GM04504 (cell line): ENCODE data around the gene PBRM1.

ENCODE experiments used
- DNase-seq: peaks from one replicate; pipeline ENCODE4 v3.0.0-alpha.2; 2012; ENCODE audit warnings: low read depth

The PBRM1 gene

GRCh38 chr3:52670621-52671521 is 14.8 kb downstream of the PBRM1 start:
- DNase-seq = peak; percentile 98

- DNase-seq = no peak
Observed at GRCh38 chr3:52663098-52663497, 22.6 kb downstream of the PBRM1 start.

- DNase-seq = no peak
Observed at GRCh38 chr3:52660046-52660445, 25.7 kb downstream of the PBRM1 start.

GRCh38 chr3:52655895-52656294 is 29.8 kb downstream of the PBRM1 start:
- no peak for DNase-seq

GRCh38 chr3:52651592-52651991 is 34.1 kb downstream of the PBRM1 start:
- DNase-seq = no peak

- DNase-seq = no peak
Observed at GRCh38 chr3:52650439-52650838, 35.3 kb downstream of the PBRM1 start.

GRCh38 chr3:52649461-52650210 is 36.1 kb downstream of the PBRM1 start:
- DNase-seq = peak; percentile 17

GRCh38 chr3:52645549-52645948 is 40.2 kb downstream of the PBRM1 start:
- DNase-seq = no peak

GRCh38 chr3:52636673-52637072 is 49.0 kb downstream of the PBRM1 start:
- DNase-seq = peak; percentile 32

GRCh38 chr3:52633786-52634185 is 51.9 kb downstream of the PBRM1 start:
- no peak for DNase-seq

- DNase-seq = no peak
Observed at GRCh38 chr3:52625041-52625440, 60.7 kb downstream of the PBRM1 start.

GRCh38 chr3:52623234-52623792 is 62.4 kb downstream of the PBRM1 start:
- DNase-seq = no peak

GRCh38 chr3:52620580-52620979 is 65.1 kb downstream of the PBRM1 start:
- DNase-seq = no peak

GRCh38 chr3:52615166-52615565 is 70.5 kb downstream of the PBRM1 start:
- DNase-seq = peak; percentile 4

GRCh38 chr3:52614689-52615088 is 71.0 kb downstream of the PBRM1 start:
- DNase-seq = no peak

GRCh38 chr3:52609316-52609815 is 76.3 kb downstream of the PBRM1 start:
- DNase-seq = peak; percentile 1

- no peak for DNase-seq
Observed at GRCh38 chr3:52608337-52608736, 77.4 kb downstream of the PBRM1 start.

- peak; percentile 6 for DNase-seq
Observed at GRCh38 chr3:52606373-52607085, 79.2 kb downstream of the PBRM1 start.

GRCh38 chr3:52600258-52600657 is 85.5 kb downstream of the PBRM1 start:
- DNase-seq = no peak

- DNase-seq = no peak
Observed at GRCh38 chr3:52596658-52597265, 89.0 kb downstream of the PBRM1 start.

- DNase-seq = no peak
Observed at GRCh38 chr3:52593103-52593502, 92.6 kb downstream of the PBRM1 start.
